K562 (cell line): Measurements from ENCODE around the gene PGS1. TPM values are rescaled to one million over a fixed set of nuclear protein-coding genes. Genes with fewer than 3 reads are reported as not detected.

Experiments
- ATAC-seq: fragments of 200-7000 bp; cut with Tn5 transposase; 3 replicates; pipeline ENCODE4 v1.9.1; 2020; ENCODE audit warnings: moderate library complexity
- BruUV-seq: library from RNA; stranded (reverse); fragments of 400-500 nt; replicated peaks from 2 replicates; lab custom pipeline; 2021; lab: Mats Ljungman, UMichigan
- CTCF ChIA-PET: fragments of 300-600 bp; formaldehyde crosslinking; extraction: SDS; loops from one replicate; lab custom pipeline; 2021; ENCODE audit warnings: low intra/inter-chr PET ratio; lab: Yijun Ruan, JAX
- POLR2A ChIA-PET: fragments of 300-600, 350-650 bp; sonication (Branson Sonifier 250); formaldehyde crosslinking; extraction: SDS; loops from one replicate; lab custom pipeline; 2021; ENCODE audit warnings: antibody characterized with exemption, inconsistent platforms; lab: Yijun Ruan, JAX
- DNase-seq, 4 experiments: peaks; one replicate each; pipeline versions ENCODE4 v3.0.0 to v3.0.0-alpha.2; 2011 to 2018; ENCODE audit warnings: low spot score in 3 of 4, mixed read lengths in 3 of 4; ENCODE audit errors: extremely low read depth in 1 of 4
- FAIRE-seq: peaks from 2 replicates; lab custom pipeline; 2011; peaks lifted over from hg19 to GRCh38; lab: Jason Lieb, UNC
- H2AFZ ChIP-seq: 2 replicates; pipeline ENCODE4 v1.6.0; 2011; ENCODE audit warnings: low read depth, low read length, control low read depth, inconsistent platforms
- H3K27ac ChIP-seq: fragments of 200-600 bp; 3 replicates; pipeline ENCODE4 v1.8.0; 2011; ENCODE audit warnings: low read depth, mild to moderate bottlenecking, control low read depth, inconsistent platforms, low read length, moderate library complexity, mixed read lengths; ENCODE audit errors: extremely low read depth
- H3K27me3 ChIP-seq, 2 experiments: fragments of 300-600 bp in 1 of 2; 2 replicates in 1 of 2; 3 replicates in 1 of 2; pipeline versions ENCODE4 v1.6.0 to v1.8.0; 2011; ENCODE audit warnings: inconsistent platforms in 2 of 2, low read length in 2 of 2, mild to moderate bottlenecking in 1 of 2, mixed read lengths in 1 of 2, moderate library complexity in 1 of 2; ENCODE audit not compliant: control insufficient read depth in 2 of 2, insufficient read depth in 2 of 2
- H3K36me3 ChIP-seq: fragments of 300-600 bp; 3 replicates; pipeline ENCODE4 v1.8.0; 2011; ENCODE audit warnings: mild to moderate bottlenecking, low read length, inconsistent platforms; ENCODE audit not compliant: control insufficient read depth, insufficient read depth
- H3K4me1 ChIP-seq, 2 experiments: fragments of 200-600 bp in 1 of 2; replicated peaks in 1 of 2; 2 replicates in 1 of 2; 3 replicates in 1 of 2; pipeline versions ENCODE4 v1.5.1 to v1.8.0; 2011; ENCODE audit warnings: inconsistent platforms in 2 of 2, low read length in 2 of 2, mild to moderate bottlenecking in 1 of 2, mixed read lengths in 1 of 2, moderate library complexity in 1 of 2; ENCODE audit not compliant: control insufficient read depth in 2 of 2, insufficient read depth in 2 of 2
- H3K4me2 ChIP-seq: 2 replicates; pipeline ENCODE4 v1.6.1; 2011; ENCODE audit warnings: low read length, control low read depth, inconsistent platforms, mixed read lengths; ENCODE audit not compliant: insufficient read depth
- H3K4me3 ChIP-seq: fragments of 200-600 bp; sonication (generic), shearing (Covaris generic); 2 replicates; pipeline ENCODE4 v1.5.1; 2016; ENCODE audit warnings: control low read depth, inconsistent platforms
- H3K79me2 ChIP-seq: fragments of 200-600 bp; 3 replicates; pipeline ENCODE4 v1.8.0; 2011; ENCODE audit warnings: low read length, inconsistent platforms; ENCODE audit not compliant: control insufficient read depth, insufficient read depth
- H3K9ac ChIP-seq, 2 experiments: 2 replicates each; pipeline versions ENCODE4 v1.6.0 to v1.6.1; 2011; ENCODE audit warnings: low read depth in 2 of 2, low read length in 2 of 2, control low read depth in 1 of 2, inconsistent platforms in 1 of 2, mild to moderate bottlenecking in 1 of 2, mixed read lengths in 1 of 2; ENCODE audit not compliant: insufficient read depth in 1 of 2
- H3K9me1 ChIP-seq: one replicate; pipeline ENCODE4 v1.6.0; 2011; ENCODE audit warnings: inconsistent platforms, mild to moderate bottlenecking, low read length, moderate library complexity; ENCODE audit not compliant: control insufficient read depth, insufficient read depth
- H3K9me3 ChIP-seq: replicated peaks from 2 replicates; pipeline ENCODE4 v1.5.1; 2011; ENCODE audit warnings: low read depth, low read length, inconsistent platforms; ENCODE audit not compliant: control insufficient read depth, insufficient read depth
- H4K20me1 ChIP-seq: replicated peaks from 2 replicates; pipeline ENCODE4 v1.6.1; 2011; ENCODE audit warnings: low read length, inconsistent platforms, mixed read lengths; ENCODE audit not compliant: control insufficient read depth, insufficient read depth
- FOXM1 ChIP-seq, 2 experiments: fragments of 450-650 bp in 1 of 2; sonication (generic) in 1 of 2; formaldehyde crosslinking in 1 of 2; IDR thresholded peaks; 2 replicates each; pipeline versions ENCODE4 v1.6.1 to v1.9.0; 2017 to 2022; ENCODE audit warnings: low read depth in 2 of 2, mild to moderate bottlenecking in 2 of 2, missing genetic modification reagents in 1 of 2, moderate library complexity in 1 of 2
- HDAC2 ChIP-seq: fragments of 450-650 bp; IDR thresholded peaks from 2 replicates; pipeline ENCODE4 v1.6.1; 2016; ENCODE audit warnings: mild to moderate bottlenecking
- JUND ChIP-seq, 2 experiments: IDR thresholded peaks; 2 replicates in 1 of 2; 3 replicates in 1 of 2; pipeline ENCODE4 v1.6.1; 2011; ENCODE audit warnings: borderline replicate concordance in 2 of 2, low read depth in 2 of 2, low read length in 2 of 2, improper control_type of control experiment in 1 of 2, missing biosample characterization in 1 of 2, missing genetic modification characterization in 1 of 2, missing genetic modification reagents in 1 of 2
- NRF1 ChIP-seq, 2 experiments: fragments of 450-650 bp; IDR thresholded peaks in 1 of 2; conservative IDR thresholded peaks in 1 of 2; 2 replicates each; pipeline ENCODE4 v1.6.1; 2014; ENCODE audit warnings: mild to moderate bottlenecking in 2 of 2
- SAFB2 ChIP-seq: fragments of 200-400 bp; formaldehyde crosslinking; IDR thresholded peaks from 2 replicates; pipeline ENCODE4 v1.6.1; 2018; ENCODE audit warnings: borderline replicate concordance, low read length, low read depth, moderate library complexity; ENCODE audit not compliant: severe bottlenecking
- SPI1 ChIP-seq: IDR thresholded peaks from 2 replicates; pipeline ENCODE4 v1.6.1; 2011; ENCODE audit warnings: low read depth, low read length, control low read depth, borderline replicate concordance
- TAF7 ChIP-seq: fragments of 450-650 bp; IDR thresholded peaks from 2 replicates; pipeline ENCODE4 v1.6.1; 2016; ENCODE audit warnings: missing genetic modification characterization, missing compliant biosample characterization
- TEAD4 ChIP-seq, 2 experiments: sonication (generic) in 1 of 2; formaldehyde crosslinking in 1 of 2; IDR thresholded peaks; 2 replicates each; pipeline versions ENCODE4 v1.6.1 to v1.8.0; 2012 to 2022; ENCODE audit warnings: borderline replicate concordance in 1 of 2, inconsistent platforms in 1 of 2, low read length in 1 of 2, mild to moderate bottlenecking in 1 of 2, missing genetic modification reagents in 1 of 2
- WGBS: fragments of 100-300 bp; shearing (Covaris generic); methylation state at CpG from one replicate; pipeline ENCODE4 v1.1.6; 2016; ENCODE audit warnings: low coverage, mixed read lengths; ENCODE audit not compliant: insufficient coverage; ENCODE audit errors: missing lambda C conversion rate; 5-methylcytosine and 5-hydroxymethylcytosine counted together
- in situ Hi-C: fragments of 300-500 bp; cut with MboI; formaldehyde crosslinking; loops from 4 replicates; pipeline ENCODE4 v1.15.0; 2018; ENCODE audit warnings: inconsistent platforms, mixed read lengths
- intact Hi-C: fragments of 100-400 bp; cut with micrococcal nuclease; formaldehyde crosslinking; loops from 2 replicates; pipeline ENCODE4 v1.14.2; 2022
- polyA plus RNA-seq, 8 experiments: library from polyadenylated mRNA; depleted of rRNA in 4 of 8; stranded (reverse) in 5 of 8; unstranded in 3 of 8; fragments of >200 nt; fragmentation: Nextera tagmentation in 2 of 8; fragmentation: Illumina TruSeq in 1 of 8; extraction: Ambion mirVana in 2 of 8; extraction: Trizol in 1 of 8; gene quantifications; 2 replicates each; pipeline versions ENCODE4 v1.2.1 to v1.2.3, GENCODE V29; 2011 to 2014; ENCODE audit warnings: inconsistent platforms in 1 of 8, missing spikeins in 1 of 8
- total RNA-seq, 7 experiments: library from RNA; depleted of rRNA in 6 of 7; stranded (reverse); fragments of >200 nt in 6 of 7; fragmentation: Illumina TruSeq in 2 of 7; extraction: Trizol in 2 of 7; gene quantifications; 2 replicates each; pipeline versions ENCODE4 v1.2.1 to v1.2.3, GENCODE V29; 2011 to 2021; ENCODE audit warnings: low replicate concordance in 1 of 7
- TF ChIP-seq, protein P1 (sequence below), 3 experiments: IDR thresholded peaks in 2 of 3; conservative IDR thresholded peaks in 1 of 3; 2 replicates each; pipeline ENCODE4 v1.5.1; 2011 to 2012; ENCODE audit warnings: low read length in 3 of 3, mild to moderate bottlenecking in 3 of 3, control low read depth in 2 of 3, improper control_type of control experiment in 1 of 3, inconsistent platforms in 1 of 3, low read depth in 1 of 3, mixed read lengths in 1 of 3, moderate library complexity in 1 of 3; ENCODE audit not compliant: insufficient read depth in 2 of 3

Gene PGS1
- total and polyA plus RNA-seq, 9 of the 15 experiments (the other 6 are each of a cell fraction or from before 2014, with no cell fraction given) = 1.3 to 39.4 (median 22.3) TPM

DNA sequence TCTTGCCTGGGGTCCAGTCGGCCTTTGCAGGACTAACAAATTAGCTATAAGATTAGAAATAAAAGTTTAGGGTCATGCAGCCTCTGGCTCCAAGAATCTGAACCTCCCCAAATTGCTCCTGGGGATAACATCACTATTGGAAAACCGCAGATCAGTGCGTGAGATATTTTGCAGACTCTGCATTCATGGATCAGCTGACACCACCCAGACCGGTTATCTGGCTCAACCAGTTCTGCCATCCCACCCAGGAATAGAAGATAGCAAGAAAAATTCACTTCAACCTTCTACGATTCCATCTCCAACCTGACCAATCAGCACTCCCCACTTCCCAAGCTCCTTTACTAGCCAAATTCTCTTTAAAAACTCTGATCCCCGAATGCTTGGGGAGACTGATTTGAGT is 4.3 kb upstream of the PGS1 start (continued):
- TF ChIP-seq, protein P1, sequence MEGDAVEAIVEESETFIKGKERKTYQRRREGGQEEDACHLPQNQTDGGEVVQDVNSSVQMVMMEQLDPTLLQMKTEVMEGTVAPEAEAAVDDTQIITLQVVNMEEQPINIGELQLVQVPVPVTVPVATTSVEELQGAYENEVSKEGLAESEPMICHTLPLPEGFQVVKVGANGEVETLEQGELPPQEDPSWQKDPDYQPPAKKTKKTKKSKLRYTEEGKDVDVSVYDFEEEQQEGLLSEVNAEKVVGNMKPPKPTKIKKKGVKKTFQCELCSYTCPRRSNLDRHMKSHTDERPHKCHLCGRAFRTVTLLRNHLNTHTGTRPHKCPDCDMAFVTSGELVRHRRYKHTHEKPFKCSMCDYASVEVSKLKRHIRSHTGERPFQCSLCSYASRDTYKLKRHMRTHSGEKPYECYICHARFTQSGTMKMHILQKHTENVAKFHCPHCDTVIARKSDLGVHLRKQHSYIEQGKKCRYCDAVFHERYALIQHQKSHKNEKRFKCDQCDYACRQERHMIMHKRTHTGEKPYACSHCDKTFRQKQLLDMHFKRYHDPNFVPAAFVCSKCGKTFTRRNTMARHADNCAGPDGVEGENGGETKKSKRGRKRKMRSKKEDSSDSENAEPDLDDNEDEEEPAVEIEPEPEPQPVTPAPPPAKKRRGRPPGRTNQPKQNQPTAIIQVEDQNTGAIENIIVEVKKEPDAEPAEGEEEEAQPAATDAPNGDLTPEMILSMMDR (IDR thresholded peaks at IDR 0.05 in 2 of 3, conservative IDR thresholded peaks at IDR 0.05 in 1 of 3; ENCODE audit: insufficient read depth in 2 of 3, low read depth in 1 of 3, low read length in 3 of 3) = no peak
- TF ChIP-seq HDAC2 = 0 out of 2 replicates have a peak, but pooled peaks have one; percentile 39
- peak; percentile 24; the same call in 1 of the 2 replicates for TF ChIP-seq FOXM1 (IDR thresholded peaks at IDR 0.05; ENCODE audit: low read depth)
- no peak for TF ChIP-seq FOXM1 (CRISPR knock-in tag; IDR thresholded peaks at IDR 0.05; ENCODE audit: low read depth)
- TF ChIP-seq TEAD4 (IDR thresholded peaks at IDR 0.05; ENCODE audit: low read length) = peak; percentile 62; the same call in 1 of the 2 replicates
- no peak for TF ChIP-seq TEAD4 (CRISPR knock-in tag; IDR thresholded peaks at IDR 0.05; ENCODE audit: borderline replicate concordance)
- no peak for TF ChIP-seq SAFB2

DNA sequence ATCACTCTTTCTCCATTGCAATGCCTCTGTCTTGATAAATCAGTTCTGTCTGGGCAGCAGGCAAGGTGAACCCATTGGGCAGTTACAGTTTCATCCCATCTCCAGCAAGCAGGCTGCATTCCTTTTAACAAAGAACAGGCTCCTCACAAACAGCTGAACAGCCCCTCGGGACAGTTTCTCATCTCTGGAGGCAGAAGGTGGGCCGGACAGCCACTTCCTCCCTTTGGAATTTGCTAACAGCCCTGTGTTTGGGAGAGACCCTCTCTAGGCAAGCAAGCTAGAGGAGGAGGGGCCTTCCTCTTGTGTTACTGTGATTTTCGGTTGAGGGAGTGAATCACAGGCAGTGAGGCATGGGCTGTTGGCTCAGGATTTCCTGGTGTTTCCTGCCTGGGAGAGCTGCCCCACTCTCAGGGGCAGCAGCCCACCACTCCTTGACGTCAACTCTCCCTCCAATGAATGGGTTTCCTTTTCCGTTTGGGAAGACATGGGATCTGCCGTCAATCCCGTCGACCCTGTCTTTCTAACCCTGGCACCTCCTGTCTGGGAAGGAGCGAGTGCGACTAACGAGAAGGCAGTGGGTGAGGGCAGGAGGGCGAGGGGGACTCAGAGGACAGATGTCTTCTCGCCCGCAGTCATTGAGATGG is 3.7 kb upstream of the PGS1 start:
- POLR2A ChIA-PET = interaction anchor here (1.4 kb wide), 1 partner anchor 11 kb away, joined by 4 read pairs; no protein-coding TSS in a partner anchor
- Histone ChIP-seq H3K27ac (no peak overlapping the region), H3K9me3 (no peaks in the 10 kb centered on the region), H3K4me2 (no peak overlapping the region), H3K36me3 (no peaks in the 10 kb centered on the region), H2AFZ (no peak overlapping the region), H3K9me1 (peaks cover 4% of the 10 kb centered on the region), H3K79me2 (peaks cover 13% of the 10 kb centered on the region), H3K9ac (no peak overlapping the region), H3K27me3 (peaks cover 0 to 6% of the 10 kb centered on the region in 2 experiments; a peak in 2 of 5 replicates), H4K20me1 (no peaks in the 10 kb centered on the region), H3K4me3 (no peak overlapping the region), H3K4me1 (peaks cover 7 to 18% of the 10 kb centered on the region in 2 experiments)
- WGBS = 46% methylated on average over 14 of the region's 14 CpGs
- FAIRE-seq (no peak), ATAC-seq (no peak), DNase-seq (no peak)
- intact Hi-C loops = no loop called here
- TF ChIP-seq TAF7 (tag) (no peak), SPI1 (peak; percentile 43; the same call in 1 of the 2 replicates), NRF1 (conservative IDR thresholded peaks at IDR 0.05 in 1 of 2, IDR thresholded peaks at IDR 0.05 in 1 of 2) (no peak), JUND (IDR thresholded peaks at IDR 0.05; ENCODE audit: borderline replicate concordance, low read depth, low read length) (no peak), JUND (tag; IDR thresholded peaks at IDR 0.05; ENCODE audit: borderline replicate concordance, low read depth, low read length) (no peak)
- in situ Hi-C loops = no loop called here
- CTCF ChIA-PET = no interaction called here
- BruUV-seq = no TSS peak
